Stimulated activated CD4-positive, alpha-beta T cell treated with anti-CD3 and anti-CD28 coated beads, Interleukin-1b, Interleukin-23, amount 100 ng/mL, for 1 hour (primary cell): ENCODE data around the gene SPTSSB.

Source experiments
- DNase-seq, 2 donors: peaks; one replicate each; pipeline ENCODE4 v3.0.0-alpha.2; 2020; ENCODE audit warnings: low read depth in 2 of 2

The SPTSSB gene

GRCh38 chr3:161392853-161393252, 21.5 kb upstream of the SPTSSB start:
- no peak for DNase-seq

- no peak for DNase-seq
Observed at GRCh38 chr3:161390200-161390599, 18.9 kb upstream of the SPTSSB start.

- DNase-seq: no peak
Observed at GRCh38 chr3:161389445-161390035, 18.2 kb upstream of the SPTSSB start.

GRCh38 chr3:161388855-161389254, 17.5 kb upstream of the SPTSSB start:
- DNase-seq: no peak

- DNase-seq: no peak
Observed at GRCh38 chr3:161386991-161387770, 15.9 kb upstream of the SPTSSB start.

GRCh38 chr3:161372321-161373260, 1.3 kb upstream of the SPTSSB start:
- DNase-seq: no peak

- DNase-seq: no peak
Observed at GRCh38 chr3:161369531-161369930, 1.8 kb downstream of the SPTSSB start.

GRCh38 chr3:161366094-161366493, 5.2 kb downstream of the SPTSSB start:
- no peak for DNase-seq

- no peak for DNase-seq
Observed at GRCh38 chr3:161358488-161358887, 12.8 kb downstream of the SPTSSB start.

- no peak for DNase-seq
Observed at GRCh38 chr3:161356287-161356686, 15.0 kb downstream of the SPTSSB start.

GRCh38 chr3:161355508-161355907, 15.8 kb downstream of the SPTSSB start:
- DNase-seq: no peak

- no peak for DNase-seq
Observed at GRCh38 chr3:161354554-161354953, 16.8 kb downstream of the SPTSSB start.

GRCh38 chr3:161351330-161351729, 20.0 kb downstream of the SPTSSB start:
- DNase-seq: no peak

GRCh38 chr3:161350916-161351315, 20.4 kb downstream of the SPTSSB start:
- DNase-seq: no peak

- DNase-seq: peak in 1 of 2 donors; percentile 19
Observed at GRCh38 chr3:161349529-161350312, 21.6 kb downstream of the SPTSSB start.

GRCh38 chr3:161348796-161349400, 22.4 kb downstream of the SPTSSB start:
- no peak for DNase-seq

GRCh38 chr3:161347726-161348125, 23.6 kb downstream of the SPTSSB start:
- no peak for DNase-seq

- DNase-seq: no peak
Observed at GRCh38 chr3:161345023-161345422, 26.3 kb downstream of the SPTSSB start.

- DNase-seq: no peak
Observed at GRCh38 chr3:161343986-161344385, 27.3 kb downstream of the SPTSSB start.

- DNase-seq: no peak
Observed at GRCh38 chr3:161343540-161343939, 27.8 kb downstream of the SPTSSB start.

GRCh38 chr3:161342629-161343028, 28.7 kb downstream of the SPTSSB start:
- no peak for DNase-seq
